Testis (tissue), 2 donors: ENCODE results near the gene OPRM1.

Source experiments
- CTCF ChIP-seq, 3 experiments: fragments of 450-650 bp in 2 of 3; fragments of 200-600 bp in 1 of 3; sonication (generic) in 1 of 3; IDR thresholded peaks; one replicate each; pipeline ENCODE4 v1.5.1; 2016 to 2019; ENCODE audit warnings: antibody characterized with exemption in 3 of 3, mild to moderate bottlenecking in 2 of 3, moderate library complexity in 1 of 3
- POLR2A ChIP-seq: fragments of 450-650 bp; IDR thresholded peaks from one replicate; pipeline ENCODE4 v1.6.1; 2017; ENCODE audit warnings: antibody characterized with exemption, mild to moderate bottlenecking, moderate library complexity

- TF ChIP-seq POLR2A (no peak), CTCF (IDR thresholded peaks at IDR 0.05) (no peak)
Measured at GRCh38 chr6:154227862-154228520, 189.0 kb downstream of the OPRM1 start.
